Activated naive CD4-positive, alpha-beta T cell treated with anti-CD3 and anti-CD28 coated beads, Interleukin-2, amount 10 ng/mL, durations not matched to agents 7 days and 5 days (primary cell): ENCODE measurements around the gene SEC16B.

Experiments
- CTCF ChIA-PET: fragments of 350-600 bp; sonication (Branson Sonifier 250); formaldehyde crosslinking; loops from one replicate; lab custom pipeline; 2021; ENCODE audit warnings: antibody characterized with exemption; lab: Charles Lee
- DNase-seq: peaks from one replicate; pipeline ENCODE4 v3.0.0-alpha.2; 2020
- H3K27ac Mint-ChIP-seq: one replicate; pipeline ENCODE4 v1.8.0; 2021; ENCODE audit warnings: mild to moderate bottlenecking, moderate library complexity, mixed read lengths
- H3K27me3 Mint-ChIP-seq: one replicate; pipeline ENCODE4 v1.8.0; 2021; ENCODE audit warnings: mild to moderate bottlenecking, mixed read lengths
- H3K36me3 Mint-ChIP-seq: one replicate; pipeline ENCODE4 v1.8.0; 2021; ENCODE audit warnings: mixed read lengths
- H3K4me1 Mint-ChIP-seq: one replicate; pipeline ENCODE4 v1.8.0; 2021; ENCODE audit warnings: mixed read lengths
- H3K4me3 Mint-ChIP-seq: one replicate; pipeline ENCODE4 v1.8.0; 2021; ENCODE audit warnings: mild to moderate bottlenecking, moderate library complexity, mixed read lengths
- H3K9me3 Mint-ChIP-seq: one replicate; pipeline ENCODE4 v1.8.0; 2021; ENCODE audit warnings: mixed read lengths

SEC16B gene

DNA sequence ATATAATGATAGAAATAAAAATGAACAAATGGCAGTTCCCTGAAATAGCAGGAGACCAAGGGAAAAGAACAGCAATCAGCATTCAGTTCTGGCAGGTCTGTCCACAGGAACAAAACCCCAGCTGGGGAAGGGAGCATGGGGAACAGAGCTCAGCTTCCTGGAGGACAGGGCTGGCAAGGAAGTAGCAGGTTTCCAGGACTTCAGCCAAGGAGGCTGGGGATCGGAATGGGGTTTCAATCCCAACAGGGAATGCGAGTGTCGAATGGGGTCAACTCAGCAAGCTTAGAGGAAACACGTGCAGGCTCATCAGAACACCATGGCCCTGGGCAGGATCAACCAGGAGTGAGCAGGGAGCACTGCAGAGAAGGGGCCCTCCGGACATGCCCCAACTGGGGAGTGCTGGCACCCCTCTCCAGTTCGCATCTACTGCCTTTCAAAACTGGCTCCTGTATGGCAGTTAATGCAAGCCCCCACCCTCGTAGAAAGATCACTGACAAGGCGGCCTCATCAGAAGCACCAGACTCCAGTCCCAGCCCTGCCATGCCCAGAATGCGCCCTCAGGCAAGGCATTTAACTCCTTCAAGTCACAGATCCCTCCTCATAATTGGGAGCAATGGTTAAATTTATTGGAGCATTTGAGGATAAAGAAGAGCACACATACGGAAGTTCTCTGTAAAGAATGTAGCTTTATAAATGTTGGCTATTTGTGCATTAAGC, 72.4 kb downstream of the SEC16B start:
- Mint-ChIP-seq H3K4me1 (no peaks in the 10 kb centered on the region), H3K27ac (no peak overlapping the region), H3K9me3 (peaks cover 2% of the 10 kb centered on the region), H3K27me3 (no peaks in the 10 kb centered on the region), H3K4me3 (no peak overlapping the region), H3K36me3 (no peaks in the 10 kb centered on the region)
- CTCF ChIA-PET, result no interaction called here
- no peak for DNase-seq
